Choroid plexus epithelial cell (primary cell): ENCODE data around the gene TRIM52.
A peak's percentile ranks its signal among the peaks of the same experiment; 100 is the strongest.

ENCODE experiments used
- DNase-seq: peaks from one replicate; pipeline ENCODE4 v3.0.0-alpha.2; 2010; ENCODE audit warnings: low read depth
- H3K4me3 ChIP-seq: 2 replicates; pipeline ENCODE4 v1.5.1; 2011; ENCODE audit warnings: low read depth, mild to moderate bottlenecking, control low read depth, low read length, moderate library complexity
- CTCF ChIP-seq: conservative IDR thresholded peaks from 2 replicates; pipeline ENCODE4 v1.5.1; 2011; ENCODE audit warnings: low read depth, mild to moderate bottlenecking, control low read depth, inconsistent platforms, low read length, moderate library complexity

TRIM52 gene

GRCh38 chr5:181207960-181208253 lies 53.0 kb downstream of the TRIM52 start:
- no peak for DNase-seq
- no peak overlapping the region for H3K4me3 ChIP-seq
- TF ChIP-seq CTCF, result no peak

- TF ChIP-seq CTCF, result no peak
- peak; percentile 92 for DNase-seq
Measured at GRCh38 chr5:181207214-181207959, 53.6 kb downstream of the TRIM52 start.

GRCh38 chr5:181205761-181206649 lies 54.9 kb downstream of the TRIM52 start:
- no peak for TF ChIP-seq CTCF
- DNase-seq, result peak; percentile 46
- peak overlapping the region; percentile 61 for H3K4me3 ChIP-seq

More at GRCh38 chr5:181207214-181207959, 53.6 kb downstream of the TRIM52 start:
- H3K4me3 ChIP-seq, result peak overlapping the region; percentile 61
